GM21576 (cell line): ENCODE results near the gene PLEKHH1.
"Not testable (repeated sequence)": the region's sequence is repeated elsewhere in the genome, so short reads cannot be mapped to it uniquely, and the experiment has no call there.

ENCODE experiments used
- ATAC-seq: cut with Tn5 transposase; IDR thresholded peaks from one replicate; pipeline ENCODE4 v1.9.1; 2021; ENCODE audit warnings: mild to moderate bottlenecking, moderate library complexity; ENCODE audit not compliant: unreplicated experiment

PLEKHH1 gene

GRCh38 chr14:67620217-67620785 is 87.2 kb downstream of the PLEKHH1 start:
- no peak for ATAC-seq

- no peak for ATAC-seq
Measured at GRCh38 chr14:67622675-67623074, 89.6 kb downstream of the PLEKHH1 start.

GRCh38 chr14:67623114-67623513 is 90.0 kb downstream of the PLEKHH1 start:
- ATAC-seq, result no peak

GRCh38 chr14:67626131-67626530 is 93.0 kb downstream of the PLEKHH1 start:
- ATAC-seq, result not testable (repeated sequence)

GRCh38 chr14:67627519-67627918 is 94.4 kb downstream of the PLEKHH1 start:
- no peak for ATAC-seq

- ATAC-seq, result no peak
Measured at GRCh38 chr14:67630186-67630585, 97.1 kb downstream of the PLEKHH1 start.

GRCh38 chr14:67630938-67631337 is 97.8 kb downstream of the PLEKHH1 start:
- no peak for ATAC-seq

GRCh38 chr14:67633451-67634147 is 100.5 kb downstream of the PLEKHH1 start:
- no peak for ATAC-seq

- ATAC-seq, result no peak
Measured at GRCh38 chr14:67636361-67636919, 103.3 kb downstream of the PLEKHH1 start.

GRCh38 chr14:67638642-67639041 is 105.6 kb downstream of the PLEKHH1 start:
- ATAC-seq, result no peak
